ENCODE measurements around the gene DIP2A.

DIP2A gene, protein sequence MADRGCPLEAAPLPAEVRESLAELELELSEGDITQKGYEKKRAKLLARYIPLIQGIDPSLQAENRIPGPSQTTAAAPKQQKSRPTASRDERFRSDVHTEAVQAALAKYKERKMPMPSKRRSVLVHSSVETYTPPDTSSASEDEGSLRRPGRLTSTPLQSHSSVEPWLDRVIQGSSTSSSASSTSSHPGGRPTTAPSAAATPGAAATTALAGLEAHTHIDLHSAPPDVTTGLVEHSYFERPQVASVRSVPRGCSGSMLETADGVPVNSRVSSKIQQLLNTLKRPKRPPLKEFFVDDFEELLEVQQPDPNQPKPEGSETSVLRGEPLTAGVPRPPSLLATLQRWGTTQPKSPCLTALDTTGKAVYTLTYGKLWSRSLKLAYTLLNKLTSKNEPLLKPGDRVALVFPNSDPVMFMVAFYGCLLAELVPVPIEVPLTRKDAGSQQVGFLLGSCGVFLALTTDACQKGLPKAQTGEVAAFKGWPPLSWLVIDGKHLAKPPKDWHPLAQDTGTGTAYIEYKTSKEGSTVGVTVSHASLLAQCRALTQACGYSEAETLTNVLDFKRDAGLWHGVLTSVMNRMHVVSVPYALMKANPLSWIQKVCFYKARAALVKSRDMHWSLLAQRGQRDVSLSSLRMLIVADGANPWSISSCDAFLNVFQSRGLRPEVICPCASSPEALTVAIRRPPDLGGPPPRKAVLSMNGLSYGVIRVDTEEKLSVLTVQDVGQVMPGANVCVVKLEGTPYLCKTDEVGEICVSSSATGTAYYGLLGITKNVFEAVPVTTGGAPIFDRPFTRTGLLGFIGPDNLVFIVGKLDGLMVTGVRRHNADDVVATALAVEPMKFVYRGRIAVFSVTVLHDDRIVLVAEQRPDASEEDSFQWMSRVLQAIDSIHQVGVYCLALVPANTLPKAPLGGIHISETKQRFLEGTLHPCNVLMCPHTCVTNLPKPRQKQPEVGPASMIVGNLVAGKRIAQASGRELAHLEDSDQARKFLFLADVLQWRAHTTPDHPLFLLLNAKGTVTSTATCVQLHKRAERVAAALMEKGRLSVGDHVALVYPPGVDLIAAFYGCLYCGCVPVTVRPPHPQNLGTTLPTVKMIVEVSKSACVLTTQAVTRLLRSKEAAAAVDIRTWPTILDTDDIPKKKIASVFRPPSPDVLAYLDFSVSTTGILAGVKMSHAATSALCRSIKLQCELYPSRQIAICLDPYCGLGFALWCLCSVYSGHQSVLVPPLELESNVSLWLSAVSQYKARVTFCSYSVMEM (N-terminal part only)
- total RNA-seq = 47.6 to 287 (median 138) reads per million in 9 experiments

GRCh38 chr21:46458315-46459023, at the start of gene DIP2A:
Gene DIP2A (plus strand): TSS chr21:46458891. CDS start chr21:46459132, 241 bp downstream.
- ATAC-seq (replicated peaks) = peak; percentile 94
- H3K4me1 Mint-ChIP-seq (ENCODE audit: low read depth in 2 of 2) = peaks cover 34 to 42% of the 10 kb centered on the region in 2 donors
- peaks cover 23% of the 10 kb centered on the region for H3K36me3 Mint-ChIP-seq (ENCODE audit: insufficient read depth)

DNA sequence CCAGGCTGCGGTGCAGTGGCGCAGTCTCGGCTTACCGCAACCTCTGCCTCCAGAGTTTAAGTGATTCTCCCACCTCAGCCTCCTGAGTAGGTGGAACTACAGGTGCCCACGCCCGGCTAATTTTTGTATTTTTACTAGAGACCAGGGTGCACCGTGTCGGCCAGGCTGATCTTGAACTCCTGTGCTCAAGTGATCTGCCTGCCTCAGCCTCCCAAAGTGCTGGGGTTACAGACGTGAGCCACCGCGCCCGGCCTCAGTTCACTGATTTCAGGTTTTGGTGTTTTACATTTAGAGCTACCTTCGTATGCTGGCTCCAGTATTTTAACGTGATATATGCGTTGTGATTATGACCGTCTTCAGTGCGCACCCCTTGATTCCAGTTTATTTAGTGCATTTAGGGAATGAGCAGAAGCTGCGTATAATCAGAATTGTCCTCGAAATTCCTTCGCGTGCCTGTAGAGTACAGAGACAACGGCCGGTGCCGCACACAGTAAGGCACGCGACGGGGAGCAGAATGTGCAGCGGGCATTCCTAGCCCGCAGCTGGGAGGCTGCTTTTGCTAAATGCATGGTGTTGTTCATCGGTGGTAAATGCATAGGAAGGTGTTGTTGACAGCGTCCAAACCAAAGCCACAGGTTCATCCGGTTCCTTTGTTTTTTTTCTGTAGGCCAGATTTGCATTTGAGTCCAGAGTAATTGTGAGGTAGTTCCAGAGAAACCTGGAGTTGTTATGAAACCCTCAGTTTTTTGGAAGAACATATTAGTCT, 48.9 kb upstream of the DIP2A start:
- DNase-seq = no peak
- H3K4me3 Mint-ChIP-seq = peak overlapping the region; percentile 62 to 70

More at GRCh38 chr21:46458315-46459023, at the start of gene DIP2A:
- no peaks in the 10 kb centered on the region for H3K27me3 Mint-ChIP-seq
- no peaks in the 10 kb centered on the region for H3K9me3 Mint-ChIP-seq
- peak within 1 kb of the TSS; percentile 86 to 94 for H3K27ac Mint-ChIP-seq
- peak; percentile 89 to 94 (median 91) for DNase-seq
- H3K4me3 Mint-ChIP-seq = peak within 1 kb of the TSS; percentile 91 to 95

GRCh38 chr21:46410516-46410915, 48.2 kb upstream of the DIP2A start:
- Mint-ChIP-seq H3K4me3 (peak overlapping the region; percentile 62 to 70), H3K27ac (peak overlapping the region; percentile 54 to 75), H3K27me3 (no peaks in the 10 kb centered on the region), H3K36me3 (ENCODE audit: insufficient read depth) (peaks cover 13% of the 10 kb centered on the region), H3K9me3 (no peaks in the 10 kb centered on the region), H3K4me1 (ENCODE audit: low read depth in 2 of 2) (peaks cover 13 to 15% of the 10 kb centered on the region in 2 donors)
- no peak for ATAC-seq (replicated peaks)
- no peak for DNase-seq

More for the DNA sequence above, 48.9 kb upstream of the DIP2A start:
- ATAC-seq (replicated peaks) = peak; percentile 63
- peak overlapping the region; percentile 54 to 75 for H3K27ac Mint-ChIP-seq
- H3K9me3 Mint-ChIP-seq = no peaks in the 10 kb centered on the region
- H3K36me3 Mint-ChIP-seq (ENCODE audit: insufficient read depth) = peaks cover 11% of the 10 kb centered on the region
- H3K27me3 Mint-ChIP-seq = no peaks in the 10 kb centered on the region
- peaks cover 13 to 15% of the 10 kb centered on the region in 2 donors for H3K4me1 Mint-ChIP-seq (ENCODE audit: low read depth in 2 of 2)

DNA sequence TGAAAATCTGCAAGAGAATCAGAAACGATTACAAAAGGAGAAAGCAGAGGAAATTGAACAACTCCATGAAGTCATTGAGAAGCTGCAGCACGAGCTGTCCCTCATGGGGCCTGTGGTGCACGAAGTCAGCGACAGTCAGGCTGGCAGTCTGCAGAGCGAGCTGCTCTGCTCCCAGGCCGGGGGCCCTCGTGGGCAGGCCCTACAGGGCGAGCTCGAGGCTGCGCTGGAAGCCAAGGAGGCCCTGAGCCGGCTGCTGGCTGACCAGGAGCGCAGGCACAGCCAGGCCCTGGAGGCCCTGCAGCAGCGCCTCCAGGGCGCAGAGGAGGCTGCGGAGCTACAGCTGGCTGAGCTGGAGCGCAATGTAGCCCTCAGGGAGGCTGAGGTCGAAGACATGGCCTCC, 47.5 kb upstream of the DIP2A start:
- no peak overlapping the region for H3K4me3 Mint-ChIP-seq
- H3K27ac Mint-ChIP-seq = peak overlapping the region in 1 of 2 donors; percentile 75
- no peak for DNase-seq
- H3K9me3 Mint-ChIP-seq = no peaks in the 10 kb centered on the region
- H3K4me1 Mint-ChIP-seq (ENCODE audit: low read depth in 2 of 2) = peaks cover 10 to 15% of the 10 kb centered on the region in 2 donors
- H3K36me3 Mint-ChIP-seq (ENCODE audit: insufficient read depth) = peaks cover 16% of the 10 kb centered on the region
- H3K27me3 Mint-ChIP-seq = no peaks in the 10 kb centered on the region
- no peak for ATAC-seq (replicated peaks)

DNA sequence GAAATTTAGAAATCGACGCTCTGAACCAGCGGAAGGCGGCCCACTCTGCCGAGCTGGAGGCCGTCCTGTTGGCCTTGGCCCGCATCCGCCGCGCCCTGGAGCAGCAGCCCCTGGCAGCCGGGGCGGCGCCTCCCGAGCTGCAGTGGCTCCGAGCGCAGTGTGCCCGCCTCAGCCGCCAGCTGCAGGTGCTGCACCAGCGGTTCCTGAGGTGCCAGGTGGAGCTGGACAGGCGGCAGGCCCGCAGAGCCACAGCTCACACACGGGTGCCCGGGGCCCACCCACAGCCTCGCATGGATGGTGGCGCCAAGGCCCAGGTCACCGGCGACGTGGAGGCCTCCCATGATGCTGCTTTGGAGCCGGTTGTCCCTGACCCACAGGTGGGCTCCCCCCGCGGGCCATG, 47.0 kb upstream of the DIP2A start:
- no peak for DNase-seq
- Mint-ChIP-seq H3K4me3 (no peak overlapping the region), H3K27me3 (no peaks in the 10 kb centered on the region), H3K36me3 (ENCODE audit: insufficient read depth) (peaks cover 18% of the 10 kb centered on the region), H3K4me1 (ENCODE audit: low read depth in 2 of 2) (peaks cover 9 to 15% of the 10 kb centered on the region in 2 donors), H3K27ac (no peak overlapping the region), H3K9me3 (no peaks in the 10 kb centered on the region)
- ATAC-seq (replicated peaks) = no peak

DNA sequence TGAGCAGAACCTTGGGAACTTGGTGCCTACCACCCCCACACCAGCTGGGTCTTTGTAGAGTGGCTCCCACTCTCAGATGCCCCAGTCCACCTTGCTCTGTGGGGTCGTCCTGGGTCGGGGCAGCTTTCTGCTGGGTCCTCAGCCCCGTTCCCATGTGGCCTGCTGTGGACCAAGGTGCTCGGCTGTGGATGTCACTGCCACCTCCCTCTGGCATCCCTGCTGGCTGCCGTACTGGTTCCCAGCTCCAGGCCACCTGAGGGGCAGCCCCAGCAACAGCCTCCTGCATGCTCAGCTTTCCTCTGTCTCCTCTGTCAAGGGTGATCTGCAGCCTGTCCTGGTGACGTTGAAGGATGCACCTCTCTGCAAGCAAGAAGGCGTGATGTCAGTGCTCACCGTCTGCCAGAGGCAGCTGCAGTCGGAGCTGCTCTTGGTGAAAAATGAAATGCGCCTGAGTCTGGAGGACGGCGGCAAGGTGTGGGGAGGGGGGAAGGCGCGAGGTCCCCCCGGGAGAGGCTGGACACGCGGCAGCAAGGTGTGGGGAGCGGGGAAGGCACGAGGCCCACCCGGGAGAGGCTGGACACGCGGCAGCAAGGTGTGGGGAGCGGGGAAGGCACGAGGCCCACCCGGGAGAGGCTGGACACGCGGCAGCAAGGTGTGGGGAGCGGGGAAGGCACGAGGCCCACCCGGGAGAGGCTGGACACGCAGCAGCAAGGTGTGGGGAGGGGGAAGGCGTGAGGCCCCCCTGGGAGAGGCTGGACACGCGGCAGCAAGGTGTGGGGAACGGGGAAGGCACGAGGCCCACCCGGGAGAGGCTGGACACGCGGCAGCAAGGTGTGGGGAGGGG, 45.9 kb upstream of the DIP2A start:
- Mint-ChIP-seq H3K4me3 (no peak overlapping the region), H3K36me3 (ENCODE audit: insufficient read depth) (peaks cover 24% of the 10 kb centered on the region), H3K9me3 (no peaks in the 10 kb centered on the region), H3K27me3 (no peaks in the 10 kb centered on the region), H3K4me1 (ENCODE audit: low read depth in 2 of 2) (peaks cover 9 to 15% of the 10 kb centered on the region in 2 donors), H3K27ac (no peak overlapping the region)
- ATAC-seq (replicated peaks) (no peak), DNase-seq (no peak)

- DNase-seq = no peak
- Mint-ChIP-seq H3K27me3 (no peaks in the 10 kb centered on the region), H3K27ac (peak overlapping the region in 1 of 2 donors; percentile 64), H3K9me3 (no peaks in the 10 kb centered on the region), H3K4me1 (ENCODE audit: low read depth in 2 of 2) (peaks cover 9 to 15% of the 10 kb centered on the region in 2 donors), H3K36me3 (ENCODE audit: insufficient read depth) (peaks cover 24% of the 10 kb centered on the region), H3K4me3 (no peak overlapping the region)
- no peak for ATAC-seq (replicated peaks)
Observed at GRCh38 chr21:46413365-46413696, 45.4 kb upstream of the DIP2A start.

GRCh38 chr21:46414965-46415275, 43.8 kb upstream of the DIP2A start:
- DNase-seq (no peak), ATAC-seq (replicated peaks) (no peak)
- Mint-ChIP-seq H3K9me3 (no peaks in the 10 kb centered on the region), H3K4me3 (no peak overlapping the region), H3K4me1 (ENCODE audit: low read depth in 2 of 2) (peaks cover 5 to 10% of the 10 kb centered on the region in 2 donors), H3K36me3 (ENCODE audit: insufficient read depth) (peaks cover 29% of the 10 kb centered on the region), H3K27me3 (no peaks in the 10 kb centered on the region), H3K27ac (peak overlapping the region in 1 of 2 donors; percentile 64)

DNA sequence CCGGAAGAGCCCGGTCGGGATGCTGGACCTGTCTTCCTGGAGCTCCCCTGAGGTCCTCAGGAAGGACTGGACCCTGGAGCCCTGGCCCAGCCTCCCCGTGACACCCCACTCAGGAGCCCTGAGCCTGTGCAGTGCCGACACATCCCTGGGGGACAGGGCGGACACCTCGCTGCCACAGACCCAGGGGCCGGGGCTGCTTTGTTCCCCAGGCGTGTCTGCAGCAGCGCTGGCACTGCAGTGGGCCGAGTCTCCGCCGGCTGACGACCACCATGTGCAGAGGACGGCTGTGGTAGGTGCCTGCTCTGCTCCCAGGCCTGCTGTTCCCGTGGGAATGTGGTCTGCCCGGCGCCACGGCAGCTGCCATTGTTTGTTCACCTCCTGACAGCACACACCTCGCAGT, 42.1 kb upstream of the DIP2A start:
- H3K4me1 Mint-ChIP-seq (ENCODE audit: low read depth in 2 of 2) = no peaks in the 10 kb centered on the region
- no peaks in the 10 kb centered on the region for H3K9me3 Mint-ChIP-seq
- no peak for ATAC-seq (replicated peaks)
- H3K27ac Mint-ChIP-seq = no peak overlapping the region
- H3K4me3 Mint-ChIP-seq = no peak overlapping the region
- peaks cover 38% of the 10 kb centered on the region for H3K36me3 Mint-ChIP-seq (ENCODE audit: insufficient read depth)
- H3K27me3 Mint-ChIP-seq = no peaks in the 10 kb centered on the region
- no peak for DNase-seq

GRCh38 chr21:46418265-46418946, 40.3 kb upstream of the DIP2A start:
- DNase-seq (no peak), ATAC-seq (replicated peaks) (no peak)
- H3K4me1 Mint-ChIP-seq (ENCODE audit: low read depth in 2 of 2) = peaks cover 0 to 3% of the 10 kb centered on the region in 2 donors
- no peak overlapping the region for H3K4me3 Mint-ChIP-seq
- H3K36me3 Mint-ChIP-seq (ENCODE audit: insufficient read depth) = peaks cover 41% of the 10 kb centered on the region
- H3K27me3 Mint-ChIP-seq = no peaks in the 10 kb centered on the region
- no peak overlapping the region for H3K27ac Mint-ChIP-seq
- H3K9me3 Mint-ChIP-seq = no peaks in the 10 kb centered on the region

Data from effector memory CD8-positive, alpha-beta T cell (primary cell).